Endometrium (tissue), 2 donors: ENCODE data around the gene CASP5.

Experiments used
- FAIRE-seq: peaks from 2 replicates; lab custom pipeline; 2012; peaks lifted over from hg19 to GRCh38; lab: Jason Lieb, UNC
- donor health status: control.
- donor health status: control.

The CASP5 gene

GRCh38 chr11:104967534-104968354, 55.2 kb downstream of the CASP5 start:
- no peak for FAIRE-seq

- no peak for FAIRE-seq
These were observed 57.2 kb downstream of the CASP5 start for GRCh38 chr11:104965735-104966134.

- no peak for FAIRE-seq
These were observed 58.7 kb downstream of the CASP5 start for GRCh38 chr11:104964247-104964646.

DNA sequence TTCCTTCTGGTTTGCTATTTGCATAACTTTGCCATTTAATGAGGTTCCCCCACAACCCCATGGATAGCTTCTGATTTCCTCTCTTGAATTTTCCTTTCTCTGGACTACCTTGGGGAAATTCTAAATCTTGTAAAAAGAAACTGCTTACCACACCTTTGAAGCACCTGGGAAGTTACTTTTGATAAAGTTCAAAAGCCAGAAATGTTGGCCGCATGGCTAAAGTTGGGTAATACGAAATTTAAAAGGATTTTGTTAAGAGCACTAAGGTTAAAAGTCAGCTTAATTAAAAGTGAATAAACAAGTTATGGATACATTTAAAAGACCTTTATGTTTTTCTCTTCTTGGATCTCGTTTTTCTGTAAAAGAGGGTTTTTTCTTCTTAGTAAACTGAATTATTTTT, 60.1 kb downstream of the CASP5 start:
- no peak for FAIRE-seq

DNA sequence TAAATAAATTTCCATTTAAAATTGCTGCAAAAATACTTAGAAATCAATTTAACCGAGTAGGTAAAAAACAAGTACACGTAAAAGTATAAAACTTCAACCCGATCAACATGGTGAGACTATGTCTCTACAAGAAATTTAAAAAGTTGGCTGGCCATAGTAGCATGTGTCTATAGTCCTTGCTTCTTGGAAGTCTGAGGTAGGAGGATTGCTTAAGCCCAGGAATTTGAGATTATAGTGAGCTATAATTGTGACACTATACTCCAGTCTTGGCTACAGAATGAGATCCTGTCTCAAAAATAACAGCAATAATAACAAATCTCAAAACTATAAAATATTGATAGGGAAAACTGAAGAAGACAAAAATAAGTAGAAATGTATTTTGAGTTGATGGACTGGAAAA, 65.7 kb downstream of the CASP5 start:
- no peak for FAIRE-seq

GRCh38 chr11:104956528-104956927, 66.4 kb downstream of the CASP5 start:
- FAIRE-seq, result no peak

DNA sequence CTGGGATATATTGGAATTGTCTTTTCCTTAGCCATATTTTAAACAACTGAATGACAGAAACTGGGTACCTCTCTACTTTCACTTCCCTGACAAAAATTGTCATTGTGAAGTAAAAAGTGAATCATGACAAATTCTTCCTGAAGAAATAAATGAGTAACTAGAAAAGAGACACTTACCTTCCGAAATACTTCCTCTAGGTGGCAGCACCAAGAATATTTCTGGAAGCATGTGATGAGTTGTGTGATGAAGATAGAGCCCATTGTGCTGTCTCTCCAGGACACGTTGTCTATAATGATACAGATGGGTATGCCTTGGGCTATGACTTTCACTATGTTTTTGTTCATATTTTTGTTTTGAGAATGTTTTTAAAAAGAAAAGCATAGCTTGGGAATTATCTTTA, 76.1 kb downstream of the CASP5 start:
- no peak for FAIRE-seq
